Erythroblast (primary cell): ENCODE results near the gene DHX58.

Experiments
- DNase-seq, 2 experiments: peaks; one replicate each; lab custom pipeline; 2025; lab: John Stamatoyannopoulos, UW
- GATA1 ChIP-seq: IDR thresholded peaks from 2 replicates; pipeline ENCODE4 v1.6.1; 2011; ENCODE audit warnings: low read depth, mild to moderate bottlenecking, control low read depth, low read length, moderate library complexity
- POLR2A ChIP-seq: IDR thresholded peaks from 2 replicates; pipeline ENCODE4 v1.6.1; 2011; ENCODE audit warnings: mild to moderate bottlenecking, low read length

The DHX58 gene

GRCh38 chr17:42055496-42055895, 57.0 kb downstream of the DHX58 start:
- no peak for DNase-seq
- no peak for TF ChIP-seq GATA1
- no peak for TF ChIP-seq POLR2A

GRCh38 chr17:42055027-42055426, 57.5 kb downstream of the DHX58 start:
- TF ChIP-seq POLR2A: no peak
- no peak for TF ChIP-seq GATA1
- no peak for DNase-seq

GRCh38 chr17:42053731-42054500, 58.6 kb downstream of the DHX58 start:
- no peak for DNase-seq
- no peak for TF ChIP-seq POLR2A
- no peak for TF ChIP-seq GATA1

- no peak for TF ChIP-seq POLR2A
- no peak for TF ChIP-seq GATA1
- no peak for DNase-seq
Observed at GRCh38 chr17:42052346-42052877, 60.1 kb downstream of the DHX58 start.

GRCh38 chr17:42051645-42052044, 60.9 kb downstream of the DHX58 start:
- no peak for DNase-seq
- TF ChIP-seq POLR2A (no peak), GATA1 (no peak)
